NCI-H460 (cell line): ENCODE data around the gene HAUS3. TPM values are rescaled to one million over a fixed set of nuclear protein-coding genes. Genes with fewer than 3 reads are reported as not detected.
"Not testable (repeated sequence)": the region's sequence is repeated elsewhere in the genome, so short reads cannot be mapped to it uniquely, and the experiment has no call there.

Source experiments
- DNase-seq: peaks from one replicate; pipeline ENCODE4 v3.0.0-alpha.2; 2016; ENCODE audit warnings: low read depth; ENCODE audit errors: extremely low read depth
- total RNA-seq: library from RNA; depleted of rRNA; stranded (reverse); fragments of >200 nt; shearing (Covaris generic); gene quantifications from 2 replicates; pipeline ENCODE4 v1.2.3, GENCODE V29; 2014

Gene HAUS3
- total RNA-seq, 1 experiment from 2014 or later: 11.9 TPM

DNA sequence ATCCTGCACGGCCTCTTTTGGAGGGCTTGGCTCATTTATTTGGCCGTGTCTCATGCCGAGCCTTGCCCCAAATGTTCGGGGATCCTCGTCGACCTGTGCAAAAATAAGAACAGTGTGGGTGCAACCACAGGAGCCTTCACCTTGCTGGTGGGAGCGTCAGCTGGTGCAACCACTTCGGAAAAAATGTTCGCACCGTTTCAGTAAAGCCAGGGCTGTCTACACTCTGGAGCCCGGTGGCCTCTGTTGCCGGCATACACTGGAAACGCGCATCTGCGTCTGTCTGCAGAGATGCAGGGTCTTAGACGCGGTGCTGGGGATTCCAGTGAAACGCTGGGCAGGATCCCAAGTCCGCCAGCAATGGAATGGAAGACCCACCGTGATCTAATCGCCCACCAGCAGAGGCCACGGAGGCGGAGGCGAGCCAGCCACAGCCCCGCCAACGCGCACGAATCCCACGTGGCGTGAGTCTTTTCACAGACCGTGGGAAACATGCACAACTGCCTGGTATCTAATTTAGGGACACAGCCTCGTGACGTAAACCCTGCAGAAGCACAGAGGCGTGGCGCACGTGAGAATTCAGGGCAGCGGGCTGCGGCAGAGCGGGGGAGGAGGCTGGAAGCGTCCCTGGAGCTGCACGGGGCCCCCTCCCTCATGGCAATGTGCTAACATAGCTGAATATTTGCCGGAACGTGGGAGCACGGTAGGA is 33.8 kb upstream of the HAUS3 start:
- no peak for DNase-seq

DNA sequence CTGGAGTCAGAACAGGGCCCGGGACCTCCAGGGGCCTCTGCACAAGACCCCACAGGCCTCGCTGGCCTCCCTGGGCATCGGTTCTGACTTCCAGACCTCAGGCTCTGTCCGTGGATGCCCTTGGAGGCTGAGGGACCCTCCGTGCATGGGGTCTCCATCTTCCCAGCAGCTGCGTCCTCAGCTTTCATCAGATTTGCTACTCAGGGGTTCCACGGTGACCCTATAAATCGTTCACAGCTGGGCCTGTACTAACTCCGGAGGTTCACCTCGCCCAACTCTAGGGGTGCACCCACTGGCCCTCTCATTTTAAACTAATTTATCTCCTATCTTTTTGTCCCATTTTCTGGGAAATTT is 33.1 kb upstream of the HAUS3 start:
- DNase-seq: not testable (repeated sequence)

DNA sequence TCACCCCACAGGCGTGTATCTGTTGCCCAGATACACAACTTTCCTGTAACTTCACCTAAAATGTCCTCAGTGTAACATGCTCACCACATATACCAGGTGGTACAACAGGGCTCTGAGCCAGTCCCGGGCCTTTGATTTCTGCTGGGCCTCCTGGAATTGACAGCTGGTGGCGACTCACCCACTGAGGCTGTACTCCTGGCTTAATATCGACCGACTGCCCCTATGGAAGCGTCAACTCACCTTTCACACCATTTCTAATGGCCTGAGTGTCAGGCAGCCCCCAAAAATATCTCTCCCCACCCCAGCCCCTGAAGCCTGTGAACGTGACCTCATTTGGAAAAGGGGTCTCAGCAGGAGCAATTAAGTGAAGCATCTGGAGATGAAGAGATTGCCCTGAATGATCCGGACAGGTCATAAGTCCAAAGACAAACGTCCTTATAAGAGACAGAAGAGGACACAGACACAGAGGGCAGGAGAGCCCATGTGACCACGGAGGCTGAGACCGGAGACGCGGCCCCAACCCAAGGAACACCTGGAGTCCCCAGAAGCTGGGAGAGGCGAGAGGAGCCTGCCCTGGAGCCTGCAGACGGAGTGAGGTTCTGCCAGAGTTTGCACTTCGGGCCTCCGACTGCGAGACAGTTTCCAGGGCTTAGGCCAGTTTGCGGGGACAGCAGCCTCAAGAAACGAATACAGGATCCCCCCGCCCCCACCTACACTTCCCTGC is 32.6 kb upstream of the HAUS3 start:
- DNase-seq: no peak

DNA sequence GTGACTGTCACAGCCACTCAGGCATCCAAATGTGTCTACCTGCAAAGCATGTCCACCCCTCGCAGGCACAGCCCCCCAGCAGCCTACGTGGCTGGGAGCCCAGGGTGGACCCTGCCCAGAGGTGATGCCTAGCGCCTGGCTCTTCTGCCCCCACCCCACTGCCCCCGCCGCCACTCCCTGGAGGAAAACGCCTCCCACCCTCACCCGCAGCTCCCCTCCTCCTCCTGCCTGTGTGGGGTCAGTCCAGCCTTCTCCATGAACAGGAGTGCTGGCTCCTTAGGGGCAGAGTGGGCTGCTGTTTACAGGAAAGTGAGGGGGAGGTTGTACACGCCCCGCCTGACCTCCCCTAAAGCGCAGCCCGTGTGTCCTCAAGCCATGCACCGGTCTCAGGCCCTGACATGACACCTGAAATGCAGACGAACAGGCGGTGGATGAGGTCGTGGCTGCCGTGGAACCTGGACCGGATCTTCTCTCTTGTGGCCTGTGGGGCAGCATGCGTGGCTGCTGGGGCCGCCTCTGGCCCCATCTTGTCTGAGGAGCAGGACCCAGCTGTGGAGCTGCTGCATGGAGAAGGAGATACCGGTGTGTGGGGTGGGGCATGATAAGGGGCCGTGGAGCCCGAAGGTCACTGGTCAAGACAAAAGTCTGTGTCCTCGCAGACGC is 31.9 kb upstream of the HAUS3 start:
- DNase-seq: no peak

DNA sequence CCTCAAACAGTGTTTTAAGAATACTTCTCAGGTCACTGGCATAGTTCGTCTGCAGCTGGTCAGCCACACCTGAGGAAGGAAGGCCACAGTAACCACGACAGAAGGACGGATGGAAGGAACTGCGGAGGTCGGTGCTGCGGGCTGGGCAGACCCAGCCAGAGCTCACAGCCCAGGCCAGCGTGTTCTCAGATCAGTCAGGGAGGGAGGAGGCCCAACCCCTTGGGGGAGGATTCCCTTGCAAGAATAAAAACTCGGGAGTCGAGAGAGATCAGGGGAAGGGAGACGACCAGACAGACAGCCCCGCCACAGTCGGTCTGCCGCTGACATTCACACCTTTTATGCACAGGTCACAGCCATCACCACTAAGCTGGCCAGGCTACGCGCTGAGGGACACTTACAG is 31.3 kb upstream of the HAUS3 start:
- DNase-seq: no peak

DNA sequence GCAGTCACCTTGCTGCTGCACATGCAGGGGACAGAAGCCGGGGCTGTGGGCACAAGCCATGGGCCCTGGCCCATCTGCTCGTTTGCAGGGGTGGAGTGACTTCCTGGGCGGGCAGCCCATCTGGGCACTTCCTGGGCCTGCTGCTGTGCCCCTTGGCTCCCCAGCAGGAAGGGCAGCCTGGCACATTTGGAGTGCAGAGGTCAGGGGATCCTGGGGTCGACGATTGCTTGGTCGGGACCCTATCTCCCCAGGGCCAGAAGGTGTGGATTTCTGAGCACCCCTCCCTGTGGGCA is 30.9 kb upstream of the HAUS3 start:
- no peak for DNase-seq

DNA sequence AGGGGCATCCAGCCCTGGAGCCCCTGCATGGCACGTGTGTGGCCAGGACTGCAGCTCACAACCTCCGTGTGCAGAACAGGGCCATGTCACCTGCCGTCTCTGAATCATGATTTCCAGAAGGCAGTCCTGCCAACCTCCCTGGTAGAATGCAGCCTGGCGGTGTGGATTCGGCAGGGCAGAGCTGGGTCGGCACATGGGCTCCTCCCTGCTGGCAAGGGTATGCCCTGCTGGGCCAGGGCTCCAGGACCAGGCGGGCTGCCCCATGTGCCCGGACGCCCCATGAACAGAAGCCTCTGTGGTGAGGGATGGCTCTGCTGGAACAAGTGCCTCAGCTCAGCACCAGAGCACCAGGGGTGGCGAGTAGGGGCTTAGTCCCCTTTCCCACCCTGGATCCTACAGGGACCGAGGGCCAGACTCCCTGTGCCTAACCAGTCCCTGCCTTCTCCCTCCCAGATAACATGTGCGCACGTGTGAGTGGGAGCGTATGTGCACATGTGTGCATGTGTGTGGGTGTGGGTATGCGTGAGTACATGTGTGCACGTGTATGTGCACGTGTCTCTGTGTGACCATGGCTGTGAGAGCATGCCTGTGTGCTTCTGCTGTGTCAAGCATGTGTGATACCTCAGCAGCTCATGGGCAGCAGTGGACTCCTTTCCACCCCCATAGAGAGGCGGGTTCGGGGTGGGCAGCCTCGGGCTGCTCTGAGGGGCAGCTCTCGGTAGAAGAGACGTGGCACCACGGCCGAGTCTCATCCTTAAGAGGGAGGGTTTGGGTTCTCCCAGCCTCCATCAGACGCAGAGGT is 30.3 kb upstream of the HAUS3 start:
- DNase-seq: no peak

DNA sequence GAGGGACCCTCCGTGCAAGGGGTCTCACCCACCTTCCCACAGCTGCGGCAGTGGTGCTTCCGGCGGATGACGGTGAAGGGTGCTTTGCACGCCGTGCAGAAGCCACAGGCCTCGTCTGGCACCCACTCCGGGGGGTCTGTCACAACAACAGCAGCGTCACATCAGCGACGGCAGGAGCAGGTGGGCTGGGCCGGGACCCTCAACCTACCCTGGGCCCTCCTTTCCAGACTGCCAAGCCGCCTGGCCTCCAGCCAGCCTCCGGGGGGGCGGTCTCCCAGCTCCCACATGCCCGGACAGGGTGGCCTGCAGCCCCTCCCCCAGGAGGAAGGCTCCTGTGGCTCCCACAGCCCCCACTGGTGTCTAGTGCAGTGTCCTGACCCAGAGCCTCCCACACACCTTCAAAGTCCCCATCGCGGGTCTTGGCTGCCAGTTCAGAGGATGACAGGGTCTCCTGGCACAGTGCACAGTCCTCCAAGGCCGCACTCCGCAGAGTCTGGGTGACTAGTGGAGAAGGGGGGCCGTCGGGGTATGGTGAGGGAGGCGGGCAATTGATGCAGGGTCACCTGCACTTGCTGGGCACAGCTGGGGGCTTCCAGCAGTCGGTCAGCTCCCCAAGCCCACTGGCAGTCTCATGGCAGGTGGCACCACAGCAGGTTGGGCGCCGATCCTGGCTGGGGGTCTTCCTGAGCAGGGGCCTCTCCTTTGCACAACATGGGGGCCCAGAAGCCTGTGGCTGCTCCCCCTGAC is 29.5 kb upstream of the HAUS3 start:
- no peak for DNase-seq

DNA sequence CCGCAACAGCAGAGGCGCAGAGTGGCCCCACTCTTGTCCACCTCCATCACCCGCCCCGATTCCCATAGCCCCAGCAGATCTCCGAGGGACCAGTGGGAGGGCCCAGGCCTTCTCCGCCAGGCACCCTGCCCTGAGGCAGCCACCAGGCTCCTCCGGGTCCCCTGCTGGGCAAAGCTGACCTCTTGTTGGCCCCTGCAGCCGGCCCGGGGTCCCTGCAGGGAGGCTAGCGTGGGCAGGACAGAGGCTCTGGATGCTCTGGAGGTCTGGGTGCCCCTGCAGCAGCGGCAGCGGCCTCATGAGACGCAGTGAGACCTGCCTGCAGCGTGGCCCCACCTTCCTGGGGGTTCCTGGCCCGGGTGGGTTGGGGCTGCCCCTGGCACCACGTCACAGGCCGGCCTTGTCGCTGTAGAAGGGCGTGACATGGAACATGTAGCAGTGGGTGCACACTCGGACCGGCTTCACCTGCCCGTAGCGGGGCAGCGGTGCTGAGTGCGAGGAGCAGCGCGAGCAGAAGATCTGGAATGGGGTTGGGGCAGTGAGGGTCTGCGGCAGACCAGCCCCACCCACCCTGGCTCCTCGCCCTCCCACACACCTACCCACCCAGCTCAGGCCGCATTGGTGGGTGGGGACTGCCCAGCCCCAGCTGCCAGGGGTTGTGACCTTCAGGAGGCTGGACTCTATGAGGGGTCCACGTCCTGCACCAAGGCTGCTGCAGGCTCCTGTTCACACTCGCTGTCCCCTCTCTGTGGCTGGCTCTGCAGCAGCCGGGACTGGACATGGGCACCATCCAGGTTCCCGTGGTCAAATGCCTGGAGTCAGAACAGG is 28.6 kb upstream of the HAUS3 start:
- DNase-seq: no peak

DNA sequence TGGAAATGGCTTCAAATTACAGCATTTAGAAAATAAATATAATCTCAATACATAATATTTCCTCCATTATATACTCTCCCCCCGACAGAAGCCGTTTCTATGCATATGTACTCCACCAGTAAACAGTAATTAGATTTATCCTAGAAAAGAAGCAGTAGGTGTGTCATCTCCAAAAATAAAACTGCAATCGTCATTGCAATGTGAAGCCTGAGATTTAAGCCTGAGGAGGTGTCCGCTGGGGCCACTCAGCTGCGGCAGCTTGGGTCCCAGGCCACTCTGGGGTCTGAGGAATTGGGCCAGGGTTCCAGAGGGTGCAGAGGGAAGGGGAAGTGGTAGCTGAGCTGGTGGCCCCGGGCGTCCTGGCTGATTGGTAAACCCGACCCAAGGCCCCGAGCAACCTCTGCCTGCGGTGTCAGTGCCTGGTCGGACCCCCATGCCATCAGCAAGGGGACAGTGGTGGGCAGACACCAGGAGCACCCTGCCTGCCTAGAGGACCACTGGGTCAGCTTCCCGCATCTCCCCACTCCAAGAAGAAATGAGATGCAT is 27.8 kb upstream of the HAUS3 start:
- DNase-seq: no peak

DNA sequence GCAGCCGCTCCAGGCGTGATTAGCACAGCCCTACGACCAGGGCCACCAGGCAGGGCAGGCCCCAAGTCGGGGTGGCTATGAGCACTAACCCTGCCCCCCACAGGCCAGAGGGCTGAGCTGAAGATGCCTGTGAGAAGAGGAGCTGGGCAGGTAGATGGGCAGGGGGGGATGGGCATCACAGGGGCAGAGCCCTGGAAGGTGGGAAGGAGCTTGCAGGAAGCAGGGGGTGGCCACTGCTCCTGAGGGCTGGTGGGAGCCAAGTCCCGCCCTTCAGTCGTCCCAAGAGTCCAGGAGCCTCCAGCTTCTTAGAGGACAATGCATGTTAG is 27.2 kb upstream of the HAUS3 start:
- DNase-seq: no peak

DNA sequence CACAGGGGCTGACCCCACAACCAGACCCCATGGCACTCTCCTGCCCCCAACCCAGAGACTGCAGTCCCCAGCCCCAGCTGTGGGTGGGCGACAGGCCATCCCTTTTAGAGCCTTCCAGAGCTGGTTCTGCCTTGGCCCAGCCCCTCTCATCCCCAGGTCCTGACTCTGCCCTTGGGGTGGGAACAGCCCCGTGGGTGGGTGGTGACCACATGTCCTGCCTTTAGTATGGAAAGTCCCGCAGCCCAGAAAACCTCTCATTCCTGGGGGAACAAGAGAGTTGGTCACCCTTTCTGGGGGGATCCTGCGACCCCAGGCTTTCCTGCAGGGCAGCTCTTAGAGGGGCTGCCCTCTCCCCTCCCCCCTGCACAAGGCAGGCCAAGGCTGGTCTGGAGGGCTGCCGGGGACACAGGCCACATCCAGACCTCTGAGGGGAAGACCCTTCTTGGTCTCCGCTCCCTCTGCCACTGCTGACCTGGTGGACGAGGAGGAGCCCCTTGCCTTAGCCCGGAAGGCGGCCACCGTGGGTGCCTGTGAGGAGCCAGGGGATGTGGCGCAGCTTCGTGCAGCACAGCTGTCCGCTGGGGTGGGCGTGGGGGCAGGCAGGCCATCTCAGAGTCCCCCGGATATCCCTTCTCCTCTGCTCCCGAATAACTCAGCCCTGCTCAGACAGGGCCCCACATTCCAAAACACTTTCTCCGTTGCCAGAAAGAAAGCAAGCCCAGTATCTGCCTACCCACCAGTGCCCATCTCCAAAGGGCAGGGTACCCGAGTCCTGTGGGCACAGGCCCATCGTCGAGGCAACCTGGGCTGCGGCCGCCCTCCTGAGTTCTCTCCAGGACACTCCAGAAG is 26.7 kb upstream of the HAUS3 start:
- no peak for DNase-seq

DNA sequence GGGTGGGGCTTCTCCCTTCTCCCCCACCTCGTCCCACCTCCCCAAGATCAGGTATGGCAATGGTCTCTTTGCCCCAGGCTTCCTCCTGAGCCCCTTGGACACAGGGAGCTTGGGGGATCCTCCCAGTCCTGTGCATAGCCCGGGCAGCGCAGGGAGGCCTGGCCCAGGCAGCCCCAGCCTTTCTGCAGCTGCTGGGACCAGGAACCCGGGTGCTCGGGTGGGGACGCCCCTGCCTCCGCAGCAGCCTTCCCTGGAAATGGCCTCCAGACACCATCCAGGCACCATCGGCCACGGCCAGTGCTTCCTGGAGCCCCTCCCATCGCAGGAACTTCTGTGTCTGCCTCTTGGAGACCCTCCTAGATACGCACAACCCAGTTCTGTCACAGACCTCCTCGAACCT is 25.9 kb upstream of the HAUS3 start:
- no peak for DNase-seq

DNA sequence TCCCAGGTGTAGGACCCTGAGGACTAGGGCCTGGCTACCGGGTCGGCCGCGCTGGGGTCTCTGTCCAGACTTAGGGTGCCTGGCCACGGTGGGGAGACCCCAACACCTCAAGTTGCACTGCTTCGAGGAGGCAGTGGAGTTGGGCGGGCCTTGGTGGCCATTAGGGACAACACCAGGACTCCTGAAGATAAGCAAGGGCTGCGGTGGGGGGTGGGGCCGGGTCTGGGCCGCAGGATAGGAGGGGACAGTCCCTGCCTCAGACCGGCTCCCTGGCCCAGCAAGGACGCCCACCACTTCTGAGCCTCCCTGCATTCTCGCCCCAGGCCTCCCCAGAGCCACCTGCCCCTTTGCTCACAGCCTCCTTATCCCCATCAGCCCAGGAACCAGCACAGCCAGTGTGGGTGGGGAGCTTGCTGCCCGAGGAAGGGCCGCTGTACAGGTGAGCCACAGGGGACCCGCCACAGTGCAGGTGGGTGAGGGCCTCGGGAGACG is 25.4 kb upstream of the HAUS3 start:
- no peak for DNase-seq

DNA sequence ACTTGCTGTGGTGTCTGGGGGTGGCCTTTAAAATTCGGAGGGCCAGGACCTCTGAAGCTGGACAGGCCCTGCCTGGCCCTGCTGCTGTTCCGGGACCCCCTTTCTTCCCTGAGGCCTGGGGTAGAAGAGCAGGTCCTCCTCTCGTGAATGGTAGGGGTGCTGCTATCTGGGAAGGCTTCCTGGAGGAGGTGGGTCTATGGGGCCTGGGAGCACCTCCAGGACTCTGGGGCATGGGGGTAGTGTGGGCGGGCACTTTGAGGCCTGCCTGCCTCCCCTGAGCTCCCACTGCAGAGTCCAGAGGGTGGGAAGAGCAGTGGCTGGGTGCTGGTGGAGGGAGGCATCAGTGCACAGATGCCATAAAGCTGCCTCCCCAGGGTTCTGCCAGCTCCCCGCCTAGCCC is 24.9 kb upstream of the HAUS3 start:
- DNase-seq: no peak

DNA sequence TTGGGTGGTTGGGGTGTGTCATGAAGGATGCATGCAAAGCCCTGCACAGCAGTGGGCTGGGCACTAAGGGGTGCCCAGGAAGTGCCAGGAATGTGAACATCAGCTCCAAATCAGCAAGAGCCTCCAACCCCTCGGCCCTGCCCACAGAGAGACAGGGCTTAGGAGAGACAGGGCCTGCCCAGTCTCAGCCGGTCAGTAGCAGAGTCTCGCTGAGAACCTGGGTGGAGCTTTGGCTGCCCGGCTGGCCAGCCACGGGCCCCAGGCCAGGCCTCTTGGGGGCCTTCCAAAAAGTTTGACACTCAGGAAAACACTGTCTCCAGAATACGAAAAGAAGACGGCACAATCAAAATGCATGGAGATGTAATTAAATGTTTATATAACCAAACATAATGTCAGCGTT is 24.3 kb upstream of the HAUS3 start:
- no peak for DNase-seq

DNA sequence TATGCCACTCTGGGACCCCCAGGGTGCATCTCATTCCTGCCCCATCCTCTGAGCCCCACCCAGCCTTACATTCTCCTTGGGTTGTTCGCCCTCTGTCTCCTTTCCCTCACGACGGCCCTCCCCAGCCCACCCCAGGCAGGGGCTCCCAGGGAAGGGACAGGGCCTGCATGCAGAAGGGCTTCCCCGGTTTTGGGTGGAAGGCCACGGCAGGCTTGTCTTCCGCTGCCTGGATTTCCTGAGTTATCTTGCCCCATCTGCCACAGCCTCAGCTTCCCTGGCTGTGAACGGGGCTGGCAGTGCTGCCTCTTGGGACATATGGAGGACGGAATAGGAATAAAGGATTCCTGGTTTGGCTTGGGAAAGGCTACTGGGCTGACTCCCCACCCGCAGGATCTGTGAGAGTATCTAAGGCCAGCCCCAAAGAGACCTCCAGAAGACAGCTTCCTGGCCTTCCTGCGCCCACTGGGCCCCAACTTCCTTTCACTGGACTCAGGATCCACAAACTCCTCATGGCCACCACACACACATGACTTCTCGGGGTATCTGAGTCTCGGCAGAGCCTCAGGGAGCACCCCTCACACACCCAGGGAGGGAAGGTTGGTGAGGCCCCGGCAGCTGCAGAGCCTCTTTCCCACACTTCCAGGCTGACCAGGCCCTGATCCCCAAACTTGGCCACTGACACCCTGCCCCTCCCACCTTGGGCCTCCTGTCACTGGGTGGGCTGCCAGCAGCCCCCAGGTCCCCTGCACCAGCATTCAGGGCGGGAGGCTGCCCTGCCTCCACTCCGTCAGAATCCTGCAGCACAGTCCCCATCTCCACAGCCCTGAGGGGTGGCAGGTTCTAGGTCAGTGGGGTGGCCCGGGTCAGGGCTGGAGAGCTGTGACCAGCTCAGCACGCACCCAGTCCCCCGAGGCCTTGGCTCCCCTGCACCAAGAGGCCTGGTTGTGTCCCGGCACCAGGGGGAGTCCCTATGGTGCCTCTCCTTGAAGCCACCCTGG is 23.5 kb upstream of the HAUS3 start:
- no peak for DNase-seq
